ENCODE results near the gene SPAG16. TPM values are rescaled to one million over a fixed set of nuclear protein-coding genes. Genes with fewer than 3 reads are reported as not detected.

Gene SPAG16
- total RNA-seq, 1 experiment from 2014 or later: 16.0 TPM

DNA sequence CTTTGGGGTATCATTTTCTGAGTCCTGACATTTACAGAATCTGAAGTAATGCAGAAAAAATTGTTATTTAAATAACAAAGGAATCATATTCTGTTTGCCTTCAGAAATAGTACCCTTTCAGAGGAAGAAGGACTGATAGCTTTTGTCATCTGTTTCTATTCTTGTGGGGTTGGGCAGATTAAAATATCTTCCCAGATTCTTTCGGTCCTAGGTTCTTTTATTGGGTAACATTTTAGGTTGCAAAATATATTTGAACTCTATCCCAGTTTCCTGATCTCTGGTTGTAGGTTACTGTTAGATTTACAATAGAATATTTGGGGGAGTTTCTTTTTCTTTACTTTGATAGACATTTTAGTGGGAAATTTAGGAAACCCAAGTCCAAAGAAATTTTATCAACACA is 550.5 kb downstream of the SPAG16 start (continued):
- TF ChIP-seq, protein P1, sequence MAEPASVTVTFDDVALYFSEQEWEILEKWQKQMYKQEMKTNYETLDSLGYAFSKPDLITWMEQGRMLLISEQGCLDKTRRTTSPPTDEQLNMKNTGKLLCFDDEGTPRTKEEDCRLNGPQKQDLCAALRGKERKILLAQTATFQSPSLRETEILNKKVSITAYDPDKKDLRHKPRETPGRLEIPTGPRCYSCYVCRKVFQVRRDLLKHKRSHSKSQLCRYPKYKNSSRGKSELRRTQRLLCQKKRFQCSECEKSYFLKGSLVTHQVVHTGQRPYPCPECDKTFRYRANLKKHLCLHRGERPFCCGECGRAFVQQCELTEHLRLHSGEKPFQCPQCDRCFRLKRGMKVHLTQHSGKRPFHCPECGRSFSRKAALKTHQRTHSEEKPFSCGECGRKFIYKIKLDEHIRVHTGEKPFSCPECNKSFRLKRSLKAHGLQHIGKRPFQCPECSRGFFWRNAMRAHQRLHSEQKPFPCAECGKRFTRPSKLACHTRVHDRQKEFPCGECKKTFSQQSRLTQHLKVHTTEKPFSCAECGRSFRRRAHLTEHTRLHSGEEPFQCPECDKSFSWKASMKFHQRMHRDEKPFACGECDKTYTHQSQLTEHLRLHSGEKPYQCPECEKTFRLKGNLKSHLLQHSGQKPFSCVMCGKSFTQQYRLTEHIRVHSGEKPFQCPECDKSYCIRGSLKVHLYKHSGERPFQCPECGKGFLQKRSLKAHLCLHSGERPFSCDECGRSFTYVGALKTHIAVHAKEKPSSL (CRISPR knock-in tag; conservative IDR thresholded peaks at IDR 0.05): no peak
- TF ChIP-seq SP1 (CRISPR knock-in tag; conservative IDR thresholded peaks at IDR 0.05): no peak
- no peak for TF ChIP-seq TEAD4 (CRISPR knock-in tag; IDR thresholded peaks at IDR 0.05)
- TF ChIP-seq EMX1 (CRISPR knock-in tag; IDR thresholded peaks at IDR 0.05): no peak

DNA sequence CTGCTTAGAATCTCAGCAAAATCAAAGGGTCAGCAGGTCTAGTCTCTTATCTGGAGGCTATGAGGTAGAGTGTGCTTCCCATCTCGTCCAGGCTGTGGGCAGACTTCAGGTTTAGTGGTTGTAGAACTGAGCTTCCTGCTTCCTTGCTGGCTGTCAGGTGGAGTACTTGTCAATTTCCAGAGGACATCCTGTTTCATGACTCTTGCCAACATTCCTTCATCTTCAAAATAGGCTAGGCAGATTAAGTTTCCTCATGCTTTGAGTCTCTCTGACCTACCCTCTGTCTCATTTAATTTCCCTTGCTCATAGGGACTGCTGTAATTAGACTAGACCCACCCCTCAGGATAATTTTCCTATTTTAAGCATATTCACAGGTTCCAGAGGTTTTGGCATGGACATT is 562.6 kb downstream of the SPAG16 start:
- POLR2A ChIA-PET: no interaction called here

DNA sequence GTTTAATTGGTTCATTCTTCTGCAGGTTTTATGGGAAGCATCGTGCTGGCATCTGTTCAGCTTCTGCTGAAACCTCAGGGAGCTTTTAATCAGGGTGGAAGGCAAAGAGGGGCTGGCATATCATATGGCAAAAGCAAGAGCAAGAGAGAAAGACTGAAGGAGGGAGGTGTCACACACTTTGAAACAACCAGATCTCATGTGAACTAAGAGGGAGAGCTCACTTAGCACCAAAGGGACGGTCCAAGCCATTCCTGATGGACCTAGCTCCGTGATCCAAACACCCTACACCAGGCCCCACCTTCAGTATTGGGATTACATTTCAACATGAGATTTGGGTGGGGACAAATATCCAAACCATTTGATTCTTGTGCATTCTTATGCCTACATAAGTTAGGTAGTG is 563.1 kb downstream of the SPAG16 start:
- no peaks in the 10 kb centered on the region for H3K36me3 Mint-ChIP-seq
- H3K4me1 Mint-ChIP-seq: no peaks in the 10 kb centered on the region
- no peaks in the 10 kb centered on the region for H3K9me3 Mint-ChIP-seq
- H3K27me3 Mint-ChIP-seq (ENCODE audit: low read depth): no peaks in the 10 kb centered on the region
- DNase-seq (ENCODE audit: low spot score) (no peak), ATAC-seq (no peak)
- POLR2A ChIA-PET: no interaction called here
- H3K27ac Mint-ChIP-seq: no peak overlapping the region
- CTCF ChIA-PET: no interaction called here
- H3K4me3 Mint-ChIP-seq: no peak overlapping the region
- TF ChIP-seq ESRRA (CRISPR knock-in tag; IDR thresholded peaks at IDR 0.05; ENCODE audit: borderline replicate concordance) (no peak), MXD4 (CRISPR knock-in tag; IDR thresholded peaks at IDR 0.05; ENCODE audit: borderline replicate concordance) (no peak)
- TF ChIP-seq, protein P2, sequence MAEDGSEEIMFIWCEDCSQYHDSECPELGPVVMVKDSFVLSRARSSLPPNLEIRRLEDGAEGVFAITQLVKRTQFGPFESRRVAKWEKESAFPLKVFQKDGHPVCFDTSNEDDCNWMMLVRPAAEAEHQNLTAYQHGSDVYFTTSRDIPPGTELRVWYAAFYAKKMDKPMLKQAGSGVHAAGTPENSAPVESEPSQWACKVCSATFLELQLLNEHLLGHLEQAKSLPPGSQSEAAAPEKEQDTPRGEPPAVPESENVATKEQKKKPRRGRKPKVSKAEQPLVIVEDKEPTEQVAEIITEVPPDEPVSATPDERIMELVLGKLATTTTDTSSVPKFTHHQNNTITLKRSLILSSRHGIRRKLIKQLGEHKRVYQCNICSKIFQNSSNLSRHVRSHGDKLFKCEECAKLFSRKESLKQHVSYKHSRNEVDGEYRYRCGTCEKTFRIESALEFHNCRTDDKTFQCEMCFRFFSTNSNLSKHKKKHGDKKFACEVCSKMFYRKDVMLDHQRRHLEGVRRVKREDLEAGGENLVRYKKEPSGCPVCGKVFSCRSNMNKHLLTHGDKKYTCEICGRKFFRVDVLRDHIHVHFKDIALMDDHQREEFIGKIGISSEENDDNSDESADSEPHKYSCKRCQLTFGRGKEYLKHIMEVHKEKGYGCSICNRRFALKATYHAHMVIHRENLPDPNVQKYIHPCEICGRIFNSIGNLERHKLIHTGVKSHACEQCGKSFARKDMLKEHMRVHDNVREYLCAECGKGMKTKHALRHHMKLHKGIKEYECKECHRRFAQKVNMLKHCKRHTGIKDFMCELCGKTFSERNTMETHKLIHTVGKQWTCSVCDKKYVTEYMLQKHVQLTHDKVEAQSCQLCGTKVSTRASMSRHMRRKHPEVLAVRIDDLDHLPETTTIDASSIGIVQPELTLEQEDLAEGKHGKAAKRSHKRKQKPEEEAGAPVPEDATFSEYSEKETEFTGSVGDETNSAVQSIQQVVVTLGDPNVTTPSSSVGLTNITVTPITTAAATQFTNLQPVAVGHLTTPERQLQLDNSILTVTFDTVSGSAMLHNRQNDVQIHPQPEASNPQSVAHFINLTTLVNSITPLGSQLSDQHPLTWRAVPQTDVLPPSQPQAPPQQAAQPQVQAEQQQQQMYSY (CRISPR knock-in tag; IDR thresholded peaks at IDR 0.05): no peak
- TF ChIP-seq, protein P3, sequence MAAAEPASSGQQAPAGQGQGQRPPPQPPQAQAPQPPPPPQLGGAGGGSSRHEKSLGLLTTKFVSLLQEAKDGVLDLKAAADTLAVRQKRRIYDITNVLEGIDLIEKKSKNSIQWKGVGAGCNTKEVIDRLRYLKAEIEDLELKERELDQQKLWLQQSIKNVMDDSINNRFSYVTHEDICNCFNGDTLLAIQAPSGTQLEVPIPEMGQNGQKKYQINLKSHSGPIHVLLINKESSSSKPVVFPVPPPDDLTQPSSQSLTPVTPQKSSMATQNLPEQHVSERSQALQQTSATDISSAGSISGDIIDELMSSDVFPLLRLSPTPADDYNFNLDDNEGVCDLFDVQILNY (CRISPR knock-in tag; IDR thresholded peaks at IDR 0.05): no peak
- TF ChIP-seq, protein P4, sequence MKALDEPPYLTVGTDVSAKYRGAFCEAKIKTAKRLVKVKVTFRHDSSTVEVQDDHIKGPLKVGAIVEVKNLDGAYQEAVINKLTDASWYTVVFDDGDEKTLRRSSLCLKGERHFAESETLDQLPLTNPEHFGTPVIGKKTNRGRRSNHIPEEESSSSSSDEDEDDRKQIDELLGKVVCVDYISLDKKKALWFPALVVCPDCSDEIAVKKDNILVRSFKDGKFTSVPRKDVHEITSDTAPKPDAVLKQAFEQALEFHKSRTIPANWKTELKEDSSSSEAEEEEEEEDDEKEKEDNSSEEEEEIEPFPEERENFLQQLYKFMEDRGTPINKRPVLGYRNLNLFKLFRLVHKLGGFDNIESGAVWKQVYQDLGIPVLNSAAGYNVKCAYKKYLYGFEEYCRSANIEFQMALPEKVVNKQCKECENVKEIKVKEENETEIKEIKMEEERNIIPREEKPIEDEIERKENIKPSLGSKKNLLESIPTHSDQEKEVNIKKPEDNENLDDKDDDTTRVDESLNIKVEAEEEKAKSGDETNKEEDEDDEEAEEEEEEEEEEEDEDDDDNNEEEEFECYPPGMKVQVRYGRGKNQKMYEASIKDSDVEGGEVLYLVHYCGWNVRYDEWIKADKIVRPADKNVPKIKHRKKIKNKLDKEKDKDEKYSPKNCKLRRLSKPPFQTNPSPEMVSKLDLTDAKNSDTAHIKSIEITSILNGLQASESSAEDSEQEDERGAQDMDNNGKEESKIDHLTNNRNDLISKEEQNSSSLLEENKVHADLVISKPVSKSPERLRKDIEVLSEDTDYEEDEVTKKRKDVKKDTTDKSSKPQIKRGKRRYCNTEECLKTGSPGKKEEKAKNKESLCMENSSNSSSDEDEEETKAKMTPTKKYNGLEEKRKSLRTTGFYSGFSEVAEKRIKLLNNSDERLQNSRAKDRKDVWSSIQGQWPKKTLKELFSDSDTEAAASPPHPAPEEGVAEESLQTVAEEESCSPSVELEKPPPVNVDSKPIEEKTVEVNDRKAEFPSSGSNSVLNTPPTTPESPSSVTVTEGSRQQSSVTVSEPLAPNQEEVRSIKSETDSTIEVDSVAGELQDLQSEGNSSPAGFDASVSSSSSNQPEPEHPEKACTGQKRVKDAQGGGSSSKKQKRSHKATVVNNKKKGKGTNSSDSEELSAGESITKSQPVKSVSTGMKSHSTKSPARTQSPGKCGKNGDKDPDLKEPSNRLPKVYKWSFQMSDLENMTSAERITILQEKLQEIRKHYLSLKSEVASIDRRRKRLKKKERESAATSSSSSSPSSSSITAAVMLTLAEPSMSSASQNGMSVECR (CRISPR knock-in tag; IDR thresholded peaks at IDR 0.05; ENCODE audit: borderline replicate concordance): no peak
- TF ChIP-seq, protein P5, sequence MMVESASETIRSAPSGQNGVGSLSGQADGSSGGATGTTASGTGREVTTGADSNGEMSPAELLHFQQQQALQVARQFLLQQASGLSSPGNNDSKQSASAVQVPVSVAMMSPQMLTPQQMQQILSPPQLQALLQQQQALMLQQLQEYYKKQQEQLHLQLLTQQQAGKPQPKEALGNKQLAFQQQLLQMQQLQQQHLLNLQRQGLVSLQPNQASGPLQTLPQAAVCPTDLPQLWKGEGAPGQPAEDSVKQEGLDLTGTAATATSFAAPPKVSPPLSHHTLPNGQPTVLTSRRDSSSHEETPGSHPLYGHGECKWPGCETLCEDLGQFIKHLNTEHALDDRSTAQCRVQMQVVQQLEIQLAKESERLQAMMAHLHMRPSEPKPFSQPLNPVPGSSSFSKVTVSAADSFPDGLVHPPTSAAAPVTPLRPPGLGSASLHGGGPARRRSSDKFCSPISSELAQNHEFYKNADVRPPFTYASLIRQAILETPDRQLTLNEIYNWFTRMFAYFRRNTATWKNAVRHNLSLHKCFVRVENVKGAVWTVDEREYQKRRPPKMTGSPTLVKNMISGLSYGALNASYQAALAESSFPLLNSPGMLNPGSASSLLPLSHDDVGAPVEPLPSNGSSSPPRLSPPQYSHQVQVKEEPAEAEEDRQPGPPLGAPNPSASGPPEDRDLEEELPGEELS (CRISPR knock-in tag; IDR thresholded peaks at IDR 0.05): no peak

More for the DNA sequence above, 562.6 kb downstream of the SPAG16 start:
- CTCF ChIA-PET: no interaction called here
- H3K4me1 Mint-ChIP-seq: no peaks in the 10 kb centered on the region
- H3K36me3 Mint-ChIP-seq: no peaks in the 10 kb centered on the region
- no peak overlapping the region for H3K4me3 Mint-ChIP-seq
- DNase-seq (ENCODE audit: low spot score) (no peak), ATAC-seq (no peak)
- no peaks in the 10 kb centered on the region for H3K27me3 Mint-ChIP-seq (ENCODE audit: low read depth)
- H3K9me3 Mint-ChIP-seq: no peaks in the 10 kb centered on the region
- no peak overlapping the region for H3K27ac Mint-ChIP-seq
- TF ChIP-seq TEAD4 (CRISPR knock-in tag; IDR thresholded peaks at IDR 0.05) (no peak), NR2C2 (CRISPR knock-in tag; IDR thresholded peaks at IDR 0.05) (no peak), JAZF1 (CRISPR knock-in tag; IDR thresholded peaks at IDR 0.05) (no peak), ZNF219 (CRISPR knock-in tag; IDR thresholded peaks at IDR 0.05; ENCODE audit: borderline replicate concordance) (no peak)
- TF ChIP-seq, protein P6, sequence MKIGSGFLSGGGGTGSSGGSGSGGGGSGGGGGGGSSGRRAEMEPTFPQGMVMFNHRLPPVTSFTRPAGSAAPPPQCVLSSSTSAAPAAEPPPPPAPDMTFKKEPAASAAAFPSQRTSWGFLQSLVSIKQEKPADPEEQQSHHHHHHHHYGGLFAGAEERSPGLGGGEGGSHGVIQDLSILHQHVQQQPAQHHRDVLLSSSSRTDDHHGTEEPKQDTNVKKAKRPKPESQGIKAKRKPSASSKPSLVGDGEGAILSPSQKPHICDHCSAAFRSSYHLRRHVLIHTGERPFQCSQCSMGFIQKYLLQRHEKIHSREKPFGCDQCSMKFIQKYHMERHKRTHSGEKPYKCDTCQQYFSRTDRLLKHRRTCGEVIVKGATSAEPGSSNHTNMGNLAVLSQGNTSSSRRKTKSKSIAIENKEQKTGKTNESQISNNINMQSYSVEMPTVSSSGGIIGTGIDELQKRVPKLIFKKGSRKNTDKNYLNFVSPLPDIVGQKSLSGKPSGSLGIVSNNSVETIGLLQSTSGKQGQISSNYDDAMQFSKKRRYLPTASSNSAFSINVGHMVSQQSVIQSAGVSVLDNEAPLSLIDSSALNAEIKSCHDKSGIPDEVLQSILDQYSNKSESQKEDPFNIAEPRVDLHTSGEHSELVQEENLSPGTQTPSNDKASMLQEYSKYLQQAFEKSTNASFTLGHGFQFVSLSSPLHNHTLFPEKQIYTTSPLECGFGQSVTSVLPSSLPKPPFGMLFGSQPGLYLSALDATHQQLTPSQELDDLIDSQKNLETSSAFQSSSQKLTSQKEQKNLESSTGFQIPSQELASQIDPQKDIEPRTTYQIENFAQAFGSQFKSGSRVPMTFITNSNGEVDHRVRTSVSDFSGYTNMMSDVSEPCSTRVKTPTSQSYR (CRISPR knock-in tag; IDR thresholded peaks at IDR 0.05): no peak
- TF ChIP-seq, protein P7, sequence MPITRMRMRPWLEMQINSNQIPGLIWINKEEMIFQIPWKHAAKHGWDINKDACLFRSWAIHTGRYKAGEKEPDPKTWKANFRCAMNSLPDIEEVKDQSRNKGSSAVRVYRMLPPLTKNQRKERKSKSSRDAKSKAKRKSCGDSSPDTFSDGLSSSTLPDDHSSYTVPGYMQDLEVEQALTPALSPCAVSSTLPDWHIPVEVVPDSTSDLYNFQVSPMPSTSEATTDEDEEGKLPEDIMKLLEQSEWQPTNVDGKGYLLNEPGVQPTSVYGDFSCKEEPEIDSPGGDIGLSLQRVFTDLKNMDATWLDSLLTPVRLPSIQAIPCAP (CRISPR knock-in tag; IDR thresholded peaks at IDR 0.05): no peak
